Karpas-422 (cell line): ENCODE results near the gene ATL1. TPM values are rescaled to one million over a fixed set of nuclear protein-coding genes. Genes with fewer than 3 reads are reported as not detected.

Experiments
- DNase-seq: peaks from one replicate; pipeline ENCODE4 v3.0.0-alpha.2; 2015
- H2AFZ ChIP-seq: fragments of 200-600 bp; sonication (generic); 2 replicates; pipeline ENCODE4 v1.6.1; 2014; ENCODE audit warnings: antibody characterized with exemption, low read length, mixed read lengths
- H3K27ac ChIP-seq: fragments of 200-600 bp; sonication (generic); 2 replicates; pipeline ENCODE4 v1.5.1; 2014; ENCODE audit warnings: mild to moderate bottlenecking, low read length, moderate library complexity
- H3K27me3 ChIP-seq: fragments of 200-600 bp; sonication (generic); 2 replicates; pipeline ENCODE4 v1.6.1; 2014; ENCODE audit warnings: low read length, mixed read lengths
- H3K36me3 ChIP-seq: fragments of 200-600 bp; sonication (generic); 2 replicates; pipeline ENCODE4 v1.6.1; 2014; ENCODE audit warnings: low read length, mixed read lengths; ENCODE audit not compliant: insufficient read depth
- H3K4me1 ChIP-seq: fragments of 200-600 bp; sonication (generic); 2 replicates; pipeline ENCODE4 v1.6.1; 2014; ENCODE audit warnings: mild to moderate bottlenecking, low read length, mixed read lengths
- H3K4me2 ChIP-seq: fragments of 200-600 bp; sonication (generic); 2 replicates; pipeline ENCODE4 v1.6.1; 2014; ENCODE audit warnings: low read length, low read depth, mild to moderate bottlenecking; ENCODE audit not compliant: poor library complexity, severe bottlenecking
- H3K4me3 ChIP-seq: fragments of 200-600 bp; sonication (generic); 2 replicates; pipeline ENCODE4 v1.5.1; 2014; ENCODE audit warnings: mild to moderate bottlenecking, antibody characterized with exemption, low read length, mixed read lengths
- H3K79me2 ChIP-seq: fragments of 200-600 bp; sonication (generic); 2 replicates; pipeline ENCODE4 v1.6.1; 2014; ENCODE audit warnings: mild to moderate bottlenecking, low read length, mixed read lengths
- H3K9ac ChIP-seq: fragments of 200-600 bp; sonication (generic); 2 replicates; pipeline ENCODE4 v1.6.0; 2014; ENCODE audit warnings: low read length
- H3K9me2 ChIP-seq: fragments of 200-600 bp; sonication (generic), shearing (Covaris generic); replicated peaks from 2 replicates; pipeline ENCODE4 v1.6.0; 2014; ENCODE audit warnings: mild to moderate bottlenecking, low read length, moderate library complexity; ENCODE audit not compliant: insufficient read depth
- H3K9me3 ChIP-seq: fragments of 300-700, 200-600 bp; sonication (generic); 2 replicates; pipeline ENCODE4 v1.6.1; 2014; ENCODE audit warnings: low read length, mixed read lengths
- H4K20me1 ChIP-seq: fragments of 200-600 bp; sonication (generic); 2 replicates; pipeline ENCODE4 v1.6.1; 2014; ENCODE audit warnings: mild to moderate bottlenecking, antibody characterized with exemption, low read length, low read depth; ENCODE audit not compliant: insufficient read depth
- total RNA-seq: library from RNA; depleted of rRNA; stranded (reverse); fragments of >200 nt; shearing (Covaris generic); gene quantifications from 2 replicates; pipeline ENCODE4 v1.2.3, GENCODE V29; 2014; ENCODE audit warnings: low replicate concordance

ATL1 gene
- total RNA-seq, 1 experiment from 2014 or later, result 3.3 TPM

DNA sequence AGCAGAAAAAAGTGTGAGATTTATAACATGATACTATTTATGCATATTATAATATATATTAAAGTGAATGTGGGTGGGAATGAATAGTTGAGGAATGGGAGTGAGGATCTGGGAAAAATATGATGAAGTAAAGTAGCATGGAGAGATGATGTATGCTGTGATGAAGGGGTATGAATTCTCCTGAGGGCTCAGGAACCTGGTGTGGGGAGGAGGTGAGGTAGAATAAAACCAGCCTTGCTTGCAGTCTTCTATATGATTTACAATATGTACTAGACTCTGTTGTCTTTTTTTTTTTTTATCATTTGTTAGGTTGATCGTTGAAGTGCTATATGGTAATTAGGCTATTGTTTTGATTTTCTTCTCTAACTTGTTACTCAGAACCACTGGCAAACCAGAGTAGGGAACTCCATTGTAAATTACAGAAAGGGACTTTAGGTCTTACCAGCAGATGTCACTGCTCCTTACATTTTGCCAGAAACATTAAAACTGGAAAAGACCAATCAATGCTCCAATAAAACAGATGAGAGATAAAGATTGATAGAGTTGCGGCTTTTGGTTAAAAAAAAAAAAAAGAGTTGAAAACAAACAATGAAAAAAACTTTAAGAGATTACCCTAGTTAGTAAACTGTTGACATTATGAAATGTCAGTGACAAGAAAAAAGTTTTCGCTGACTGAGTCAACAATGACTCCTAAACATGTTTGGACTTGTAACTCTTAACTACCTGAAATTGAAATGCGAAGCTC is 39.9 kb downstream of the ATL1 start:
- Histone ChIP-seq H3K4me1 (no peaks in the 10 kb centered on the region), H3K9me2 (no peaks in the 10 kb centered on the region), H4K20me1 (no peaks in the 10 kb centered on the region), H3K27me3 (no peaks in the 10 kb centered on the region), H3K9ac (no peak overlapping the region), H3K27ac (no peak overlapping the region), H3K4me3 (no peak overlapping the region), H3K9me3 (no peaks in the 10 kb centered on the region), H3K4me2 (no peak overlapping the region), H3K79me2 (no peaks in the 10 kb centered on the region), H2AFZ (no peak overlapping the region), H3K36me3 (no peaks in the 10 kb centered on the region)
- peak; percentile 67 for DNase-seq

DNA sequence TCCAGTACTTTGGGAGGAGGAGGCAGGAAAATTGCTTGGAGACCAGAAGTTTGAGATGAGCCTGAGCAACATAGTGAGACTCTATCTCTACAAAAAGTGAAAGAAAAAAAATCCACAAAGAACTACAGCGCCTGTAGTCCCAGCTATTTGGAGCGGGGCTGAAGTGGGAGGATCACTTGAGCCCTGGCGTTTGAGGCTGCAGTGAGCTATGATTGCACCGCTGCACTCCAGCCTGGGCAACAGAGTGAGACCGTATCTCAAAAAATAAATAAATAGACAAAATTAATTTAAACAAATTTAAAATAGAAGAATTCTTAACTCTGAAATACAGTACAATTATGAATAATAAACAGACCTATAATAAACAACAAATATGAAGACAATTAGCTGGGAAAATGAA is 40.9 kb downstream of the ATL1 start:
- Histone ChIP-seq H3K36me3 (no peaks in the 10 kb centered on the region), H3K9ac (no peak overlapping the region), H3K27ac (no peak overlapping the region), H3K4me2 (no peak overlapping the region), H3K4me1 (no peaks in the 10 kb centered on the region), H3K9me2 (no peaks in the 10 kb centered on the region), H4K20me1 (no peaks in the 10 kb centered on the region), H3K27me3 (no peaks in the 10 kb centered on the region), H2AFZ (no peak overlapping the region), H3K9me3 (no peaks in the 10 kb centered on the region), H3K79me2 (no peaks in the 10 kb centered on the region), H3K4me3 (no peak overlapping the region)
- DNase-seq, result no peak

DNA sequence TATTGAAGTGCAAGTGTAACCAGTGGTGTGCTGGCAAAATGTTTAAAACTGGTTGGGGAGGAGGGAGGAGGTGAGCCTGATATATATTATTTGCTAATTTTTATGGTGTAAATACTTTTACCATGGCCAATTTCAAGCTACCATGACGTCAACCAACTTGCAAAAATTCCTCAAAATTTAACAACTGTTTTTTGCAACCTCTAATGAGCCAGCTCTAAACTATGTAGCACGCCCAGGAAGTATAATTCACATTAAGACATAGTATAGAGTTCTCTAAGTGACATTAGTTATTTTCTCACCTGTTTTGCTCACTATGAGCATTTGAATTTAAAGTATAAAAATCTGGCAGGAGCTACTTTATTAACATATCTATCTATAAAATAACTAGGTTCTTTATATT is 41.4 kb downstream of the ATL1 start:
- Histone ChIP-seq H3K27me3 (no peaks in the 10 kb centered on the region), H3K4me1 (no peaks in the 10 kb centered on the region), H3K36me3 (no peaks in the 10 kb centered on the region), H2AFZ (no peak overlapping the region), H3K27ac (no peak overlapping the region), H3K9me2 (no peaks in the 10 kb centered on the region), H3K79me2 (no peaks in the 10 kb centered on the region), H4K20me1 (no peaks in the 10 kb centered on the region), H3K9ac (no peak overlapping the region), H3K9me3 (no peaks in the 10 kb centered on the region), H3K4me3 (no peak overlapping the region), H3K4me2 (no peak overlapping the region)
- DNase-seq, result no peak

DNA sequence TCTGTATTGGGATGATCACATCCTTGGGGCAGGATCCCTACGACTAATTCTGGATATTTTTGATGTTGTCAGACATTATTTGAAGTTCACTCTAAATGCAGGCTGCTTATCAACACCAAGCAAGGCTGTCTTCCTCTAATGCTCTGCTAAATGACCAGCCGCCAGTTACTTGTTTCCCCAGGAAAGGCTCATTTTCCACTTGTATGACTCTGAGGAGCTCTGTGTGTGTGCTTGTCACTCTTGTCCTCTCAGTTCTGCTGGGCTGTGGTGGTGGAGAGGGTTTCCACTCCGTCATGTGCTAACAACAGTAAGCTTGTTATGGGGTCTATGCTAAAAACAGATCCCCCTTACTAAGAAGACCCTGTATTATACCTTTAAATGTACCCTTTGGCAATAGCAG is 42.1 kb downstream of the ATL1 start:
- no peak overlapping the region for H3K9ac ChIP-seq
- H3K79me2 ChIP-seq, result no peaks in the 10 kb centered on the region
- no peak overlapping the region for H3K4me2 ChIP-seq
- H3K36me3 ChIP-seq, result no peaks in the 10 kb centered on the region
- no peaks in the 10 kb centered on the region for H3K9me2 ChIP-seq
- no peaks in the 10 kb centered on the region for H3K4me1 ChIP-seq
- H3K27ac ChIP-seq, result no peak overlapping the region
- no peak overlapping the region for H2AFZ ChIP-seq
- no peaks in the 10 kb centered on the region for H4K20me1 ChIP-seq
- no peaks in the 10 kb centered on the region for H3K27me3 ChIP-seq
- DNase-seq, result no peak
- H3K4me3 ChIP-seq, result no peak overlapping the region
- no peaks in the 10 kb centered on the region for H3K9me3 ChIP-seq

DNA sequence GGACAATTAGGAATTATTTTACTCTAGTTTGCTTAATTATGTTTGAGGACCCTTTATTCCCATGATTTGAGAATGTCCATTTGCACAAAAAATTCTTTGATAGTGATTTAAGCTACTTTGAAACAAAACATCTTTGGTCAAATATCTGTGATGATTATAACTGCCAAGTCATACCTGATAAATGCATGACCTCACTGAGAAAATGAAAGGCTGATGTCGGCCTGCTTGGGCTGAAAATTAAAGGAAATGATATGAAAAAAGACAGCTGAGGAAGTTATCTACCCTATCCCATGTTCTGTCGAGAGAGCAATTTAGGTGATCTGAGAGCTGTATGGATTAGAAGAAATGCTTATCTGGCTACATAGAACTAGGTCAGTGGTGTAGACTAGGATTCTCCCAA is 43.6 kb downstream of the ATL1 start:
- Histone ChIP-seq H3K4me2 (no peak overlapping the region), H3K9me2 (no peaks in the 10 kb centered on the region), H3K9me3 (no peaks in the 10 kb centered on the region), H3K27ac (no peak overlapping the region), H2AFZ (no peak overlapping the region), H3K79me2 (no peaks in the 10 kb centered on the region), H3K9ac (no peak overlapping the region), H3K36me3 (no peaks in the 10 kb centered on the region), H4K20me1 (no peaks in the 10 kb centered on the region), H3K4me3 (no peak overlapping the region), H3K27me3 (no peaks in the 10 kb centered on the region), H3K4me1 (peaks cover 4% of the 10 kb centered on the region; the same call in 1 of the 2 replicates)
- DNase-seq, result no peak

DNA sequence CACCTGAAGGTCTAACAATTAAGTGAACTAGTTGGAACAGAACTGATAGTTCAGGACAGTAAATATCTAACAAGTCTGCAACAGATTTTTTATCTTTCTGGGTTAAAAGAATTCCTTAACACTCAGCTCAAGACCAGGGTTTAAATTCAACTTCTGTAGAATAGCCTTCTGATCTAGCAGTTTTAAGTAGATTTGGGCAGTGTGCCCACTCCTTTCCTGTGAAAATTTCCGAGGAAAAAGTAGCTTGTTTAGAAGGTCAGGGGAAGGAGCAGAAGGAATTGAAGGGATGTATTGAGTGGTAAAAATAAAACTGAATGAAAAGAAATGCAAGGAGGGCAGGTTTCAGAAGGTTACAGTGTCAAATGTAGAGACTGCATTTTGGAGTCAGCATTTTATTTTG is 45.8 kb downstream of the ATL1 start:
- Histone ChIP-seq H3K9me2 (no peaks in the 10 kb centered on the region), H3K4me2 (no peak overlapping the region), H4K20me1 (no peaks in the 10 kb centered on the region), H3K27ac (no peak overlapping the region), H2AFZ (no peak overlapping the region), H3K27me3 (no peaks in the 10 kb centered on the region), H3K9ac (no peak overlapping the region), H3K4me3 (no peak overlapping the region), H3K4me1 (peaks cover 4% of the 10 kb centered on the region; the same call in 1 of the 2 replicates), H3K9me3 (no peaks in the 10 kb centered on the region), H3K79me2 (no peaks in the 10 kb centered on the region), H3K36me3 (no peaks in the 10 kb centered on the region)
- no peak for DNase-seq

DNA sequence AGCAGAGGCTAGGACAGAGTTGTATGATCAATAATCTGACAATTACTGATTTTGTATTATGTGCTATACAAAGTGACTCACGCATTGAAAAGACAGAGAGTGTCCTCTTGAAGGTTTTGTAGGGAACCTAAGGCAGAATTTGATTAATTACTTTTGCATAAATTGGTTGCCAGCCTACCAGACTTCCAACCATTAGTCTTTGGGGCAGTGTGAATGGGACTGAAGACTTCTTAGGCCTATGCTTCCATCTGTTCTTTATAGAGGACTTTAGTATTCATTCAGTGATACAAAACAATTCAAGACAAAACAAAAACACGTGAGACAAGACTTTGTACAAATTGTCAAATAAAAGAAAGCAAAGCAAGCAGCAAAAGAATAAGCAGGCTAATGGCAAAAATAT is 46.5 kb downstream of the ATL1 start:
- no peaks in the 10 kb centered on the region for H3K9me3 ChIP-seq
- H3K4me3 ChIP-seq, result no peak overlapping the region

DNA sequence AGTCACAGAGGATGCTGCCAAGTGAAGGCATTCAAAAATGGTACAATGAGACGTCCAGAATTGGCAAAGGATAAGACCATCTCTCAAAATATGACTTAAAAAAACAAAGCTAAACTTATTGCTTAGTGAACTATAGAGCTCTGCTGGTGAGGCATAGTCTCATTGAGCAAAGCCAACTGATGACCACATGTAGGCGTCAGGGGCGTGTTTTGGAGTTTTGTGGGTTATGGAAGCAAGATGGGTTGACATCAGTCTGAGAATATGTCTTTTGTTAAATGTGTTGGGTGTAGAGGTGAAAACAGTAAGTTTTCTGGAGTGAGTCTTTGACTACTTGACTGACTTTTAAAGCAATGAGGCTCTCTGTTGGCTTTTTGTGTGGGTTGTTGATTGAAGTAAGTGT is 47.2 kb downstream of the ATL1 start:
- H3K9ac ChIP-seq, result no peak overlapping the region
- H2AFZ ChIP-seq, result no peak overlapping the region
- H3K9me2 ChIP-seq, result no peaks in the 10 kb centered on the region
- H3K36me3 ChIP-seq, result no peaks in the 10 kb centered on the region
- H3K4me2 ChIP-seq, result no peak overlapping the region
- H3K9me3 ChIP-seq, result no peaks in the 10 kb centered on the region
- no peak overlapping the region for H3K27ac ChIP-seq
- no peak for DNase-seq
- no peaks in the 10 kb centered on the region for H3K27me3 ChIP-seq
- no peaks in the 10 kb centered on the region for H4K20me1 ChIP-seq
- H3K79me2 ChIP-seq, result no peaks in the 10 kb centered on the region
- H3K4me3 ChIP-seq, result no peak overlapping the region
- H3K4me1 ChIP-seq, result peaks cover 4% of the 10 kb centered on the region; the same call in 1 of the 2 replicates

More for the DNA sequence above, 46.5 kb downstream of the ATL1 start:
- no peaks in the 10 kb centered on the region for H3K79me2 ChIP-seq
- no peak overlapping the region for H2AFZ ChIP-seq
- H3K27ac ChIP-seq, result no peak overlapping the region
- H3K36me3 ChIP-seq, result no peaks in the 10 kb centered on the region
- no peak for DNase-seq
- H3K27me3 ChIP-seq, result no peaks in the 10 kb centered on the region
- no peak overlapping the region for H3K9ac ChIP-seq
- H3K9me2 ChIP-seq, result no peaks in the 10 kb centered on the region
- no peak overlapping the region for H3K4me2 ChIP-seq
- no peaks in the 10 kb centered on the region for H4K20me1 ChIP-seq
- H3K4me1 ChIP-seq, result peaks cover 4% of the 10 kb centered on the region; the same call in 1 of the 2 replicates
